Stimulated activated CD4-positive, alpha-beta T cell treated with anti-CD3 and anti-CD28 coated beads, TNF-alpha, amount 100 ng/mL, for 4 hours (primary cell): ENCODE data around the gene MLN.

ENCODE experiments used
- DNase-seq, 3 experiments: peaks; one replicate each; pipeline ENCODE4 v3.0.0-alpha.2; 2020; ENCODE audit warnings: low read depth in 3 of 3

MLN gene

GRCh38 chr6:33788694-33789549 lies 14.9 kb downstream of the MLN start, which contains the start of gene LEMD2:
Gene LEMD2 (minus strand): TSS chr6:33789130. CDS start chr6:33789116, 14 bp downstream.
- peak; percentile 84 to 90 (median 88) for DNase-seq

GRCh38 chr6:33787954-33788693 lies 15.7 kb downstream of the MLN start:
- peak; percentile 18 to 42 (median 21) for DNase-seq

GRCh38 chr6:33787346-33787953 lies 16.4 kb downstream of the MLN start:
- no peak for DNase-seq

GRCh38 chr6:33786736-33787135 lies 17.1 kb downstream of the MLN start:
- no peak for DNase-seq

- DNase-seq = no peak
Measured at GRCh38 chr6:33785778-33786177, 18.0 kb downstream of the MLN start.

- DNase-seq = no peak
Measured at GRCh38 chr6:33784787-33785186, 19.0 kb downstream of the MLN start.

GRCh38 chr6:33783781-33784520 lies 19.9 kb downstream of the MLN start:
- DNase-seq = no peak

GRCh38 chr6:33782561-33782960 lies 21.2 kb downstream of the MLN start:
- DNase-seq = no peak

- no peak for DNase-seq
Measured at GRCh38 chr6:33781131-33781975, 22.4 kb downstream of the MLN start.

- no peak for DNase-seq
Measured at GRCh38 chr6:33779895-33780294, 23.9 kb downstream of the MLN start.

GRCh38 chr6:33779290-33779689 lies 24.5 kb downstream of the MLN start:
- no peak for DNase-seq

GRCh38 chr6:33778444-33779121 lies 25.2 kb downstream of the MLN start:
- no peak for DNase-seq

GRCh38 chr6:33777398-33778388 lies 26.1 kb downstream of the MLN start:
- no peak for DNase-seq

GRCh38 chr6:33776764-33777163 lies 27.0 kb downstream of the MLN start:
- no peak for DNase-seq

GRCh38 chr6:33776186-33776585 lies 27.6 kb downstream of the MLN start:
- no peak for DNase-seq

- no peak for DNase-seq
Measured at GRCh38 chr6:33774774-33775173, 29.0 kb downstream of the MLN start.

GRCh38 chr6:33772902-33773472 lies 30.8 kb downstream of the MLN start:
- no peak for DNase-seq

- no peak for DNase-seq
Measured at GRCh38 chr6:33772082-33772830, 31.5 kb downstream of the MLN start.
